Parathyroid adenoma (tissue), 2 donors: Measurements from ENCODE around the gene FHL3.

Experiments
- H2AFZ ChIP-seq: fragments of 300-600 bp; sonication (generic); one replicate; pipeline ENCODE4 v1.7.0; 2017; ENCODE audit warnings: antibody characterized with exemption, mild to moderate bottlenecking
- H3K27ac ChIP-seq: fragments of 300-600 bp; sonication (generic); one replicate; pipeline ENCODE4 v1.7.0; 2017
- H3K27me3 ChIP-seq: fragments of 300-600 bp; sonication (generic); one replicate; pipeline ENCODE4 v1.7.0; 2017; ENCODE audit warnings: low read length; ENCODE audit not compliant: control insufficient read depth, insufficient read depth
- H3K36me3 ChIP-seq: fragments of 300-600 bp; sonication (generic); one replicate; pipeline ENCODE4 v1.7.0; 2017; ENCODE audit warnings: low read length; ENCODE audit not compliant: control insufficient read depth, insufficient read depth
- H3K4me1 ChIP-seq: fragments of 300-600 bp; sonication (generic); one replicate; pipeline ENCODE4 v1.7.0; 2017; ENCODE audit warnings: control low read depth
- H3K4me2 ChIP-seq: fragments of 300-600 bp; sonication (generic); one replicate; pipeline ENCODE4 v1.7.0; 2017; ENCODE audit warnings: low read length
- H3K4me3 ChIP-seq: fragments of 300-600 bp; sonication (generic); one replicate; pipeline ENCODE4 v1.7.0; 2017; ENCODE audit warnings: low read depth, low read length
- H3K79me2 ChIP-seq: fragments of 300-600 bp; sonication (generic); one replicate; pipeline ENCODE4 v1.7.0; 2017; ENCODE audit warnings: control low read depth
- H3K9ac ChIP-seq: fragments of 300-600 bp; sonication (generic); one replicate; pipeline ENCODE4 v1.7.0; 2017; ENCODE audit warnings: mild to moderate bottlenecking
- H3K9me3 ChIP-seq: fragments of 300-600 bp; sonication (generic); one replicate; pipeline ENCODE4 v1.7.0; 2017; ENCODE audit warnings: low read length; ENCODE audit not compliant: control insufficient read depth
- CTCF ChIP-seq: fragments of 300-600 bp; sonication (generic); IDR thresholded peaks from one replicate; pipeline ENCODE4 v1.7.0; 2017; ENCODE audit warnings: antibody characterized with exemption, mild to moderate bottlenecking
- donor health status: primary hyperparathyroidism.

The FHL3 gene

GRCh38 chr1:38045401-38046332, 40.4 kb upstream of the FHL3 start:
- Histone ChIP-seq H3K9me3 (no peaks in the 10 kb centered on the region), H3K79me2 (no peaks in the 10 kb centered on the region), H2AFZ (no peak overlapping the region), H3K27ac (no peak overlapping the region), H3K9ac (no peak overlapping the region), H3K36me3 (no peaks in the 10 kb centered on the region), H3K4me2 (peak overlapping the region; percentile 68), H3K27me3 (no peaks in the 10 kb centered on the region), H3K4me3 (peak overlapping the region; percentile 27), H3K4me1 (no peaks in the 10 kb centered on the region)
- no peak for TF ChIP-seq CTCF

- peak overlapping the region; percentile 68 for H3K4me2 ChIP-seq
- no peaks in the 10 kb centered on the region for H3K36me3 ChIP-seq
- no peaks in the 10 kb centered on the region for H3K4me1 ChIP-seq
- no peaks in the 10 kb centered on the region for H3K27me3 ChIP-seq
- no peaks in the 10 kb centered on the region for H3K9me3 ChIP-seq
- no peak overlapping the region for H3K9ac ChIP-seq
- H3K4me3 ChIP-seq: peak overlapping the region; percentile 37
- H3K27ac ChIP-seq: no peak overlapping the region
- no peaks in the 10 kb centered on the region for H3K79me2 ChIP-seq
- TF ChIP-seq CTCF: no peak
- no peak overlapping the region for H2AFZ ChIP-seq
Observed at GRCh38 chr1:38044221-38045215, 39.2 kb upstream of the FHL3 start.

- H3K9me3 ChIP-seq: no peaks in the 10 kb centered on the region
- no peaks in the 10 kb centered on the region for H3K36me3 ChIP-seq
- H3K4me3 ChIP-seq: no peak overlapping the region
- TF ChIP-seq CTCF: no peak
- no peak overlapping the region for H3K9ac ChIP-seq
- no peaks in the 10 kb centered on the region for H3K4me1 ChIP-seq
- H3K27me3 ChIP-seq: no peaks in the 10 kb centered on the region
- no peak overlapping the region for H3K27ac ChIP-seq
- H2AFZ ChIP-seq: no peak overlapping the region
- H3K79me2 ChIP-seq: no peaks in the 10 kb centered on the region
- H3K4me2 ChIP-seq: no peak overlapping the region
Observed at GRCh38 chr1:38043036-38043747, 37.9 kb upstream of the FHL3 start.

GRCh38 chr1:38041936-38042834, 36.9 kb upstream of the FHL3 start:
- no peaks in the 10 kb centered on the region for H3K36me3 ChIP-seq
- TF ChIP-seq CTCF: no peak
- H3K4me1 ChIP-seq: no peaks in the 10 kb centered on the region
- no peak overlapping the region for H3K4me3 ChIP-seq
- no peaks in the 10 kb centered on the region for H3K27me3 ChIP-seq
- H3K9me3 ChIP-seq: no peaks in the 10 kb centered on the region
- H2AFZ ChIP-seq: no peak overlapping the region
- H3K27ac ChIP-seq: no peak overlapping the region
- H3K79me2 ChIP-seq: no peaks in the 10 kb centered on the region
- no peak overlapping the region for H3K9ac ChIP-seq
- H3K4me2 ChIP-seq: no peak overlapping the region
